Prostate gland (tissue), 2 donors: ENCODE results near the gene TMED4. TPM values are rescaled to one million over a fixed set of nuclear protein-coding genes. Genes with fewer than 3 reads are reported as not detected.

Source experiments
- DNase-seq: peaks from one replicate; pipeline ENCODE4 v3.0.0-alpha.2; 2019; ENCODE audit warnings: low spot score
- H3K27ac ChIP-seq, 2 donors: fragments of 200-600 bp; sonication (generic); 2 replicates each; pipeline ENCODE4 v1.5.1; 2017 to 2019
- H3K27me3 ChIP-seq: fragments of 200-600 bp; sonication (generic); replicated peaks from 2 replicates; pipeline ENCODE4 v1.5.1; 2019; ENCODE audit not compliant: insufficient read depth
- H3K36me3 ChIP-seq, 2 donors: fragments of 200-600 bp; sonication (generic); 1 replicate in 1 of 2; 2 replicates in 1 of 2; pipeline versions ENCODE4 v1.5.1 to v1.8.1; 2017 to 2019
- H3K4me1 ChIP-seq: fragments of 200-600 bp; sonication (generic); replicated peaks from 2 replicates; pipeline ENCODE4 v1.5.1; 2019
- H3K4me3 ChIP-seq, 2 donors: fragments of 200-600 bp; sonication (generic); 2 replicates each; pipeline ENCODE4 v1.5.1; 2017 to 2019
- H3K9me3 ChIP-seq: fragments of 200-600 bp; sonication (generic); 2 replicates; pipeline ENCODE4 v1.5.1; 2017
- POLR2A ChIP-seq: fragments of 450-650 bp; IDR thresholded peaks from one replicate; pipeline ENCODE4 v1.6.1; 2016; ENCODE audit warnings: antibody characterized with exemption, mild to moderate bottlenecking
- POLR2AphosphoS5 ChIP-seq: sonication (generic); formaldehyde crosslinking; IDR thresholded peaks from one replicate; pipeline ENCODE4 v1.6.1; 2017; ENCODE audit warnings: antibody characterized with exemption
- WGBS: methylation state at CpG from one replicate; pipeline ENCODE4 v1.1.5; 2018; 5-methylcytosine and 5-hydroxymethylcytosine counted together
- intact Hi-C: fragments of 100-400 bp; cut with DNase I; formaldehyde crosslinking; loops from one replicate; pipeline ENCODE4 v1.14.2; 2022
- total RNA-seq, 2 donors: library from RNA; depleted of rRNA; stranded (reverse); fragments of >200 nt; gene quantifications; one replicate each; pipeline ENCODE4 v1.1.0, GENCODE V29; 2016
- TF ChIP-seq, protein P1 (sequence below), 4 experiments: fragments of 200-600 bp in 2 of 4; fragments of 450-650 bp in 2 of 4; sonication (generic) in 2 of 4; IDR thresholded peaks; 1 replicate in 3 of 4; 2 replicates in 1 of 4; pipeline ENCODE4 v1.5.1; 2016 to 2019; ENCODE audit warnings: antibody characterized with exemption in 4 of 4, mild to moderate bottlenecking in 2 of 4, moderate library complexity in 2 of 4

TMED4 gene
- total RNA-seq, 2 donors from 2014 or later = 227 to 243 TPM

DNA sequence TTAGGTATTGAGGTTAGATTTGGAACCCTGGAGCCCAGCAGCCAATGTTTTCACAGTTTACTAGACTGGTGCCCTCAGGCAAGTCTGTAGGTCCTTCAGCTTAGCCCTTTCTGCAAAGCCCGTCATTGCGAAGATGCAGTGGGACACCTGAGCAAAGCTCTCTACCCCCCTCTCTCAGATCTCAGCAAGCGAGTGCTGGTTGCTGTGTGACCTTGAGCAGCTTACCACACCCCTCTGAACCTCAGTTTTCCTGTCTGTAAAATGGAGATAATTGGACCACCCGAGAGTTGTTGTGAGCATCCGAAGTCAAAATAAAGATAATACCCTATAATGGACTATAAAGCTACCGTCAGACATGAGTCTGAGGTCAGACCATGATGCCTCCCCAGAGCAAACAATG, 44.6 kb downstream of the TMED4 start:
- H3K36me3 ChIP-seq = no peaks in the 10 kb centered on the region
- no peak for DNase-seq
- no peak overlapping the region for H3K4me3 ChIP-seq
- 96% methylated on average over 6 of the region's 6 CpGs for WGBS
- no peak overlapping the region for H3K27ac ChIP-seq
- TF ChIP-seq, protein P1, sequence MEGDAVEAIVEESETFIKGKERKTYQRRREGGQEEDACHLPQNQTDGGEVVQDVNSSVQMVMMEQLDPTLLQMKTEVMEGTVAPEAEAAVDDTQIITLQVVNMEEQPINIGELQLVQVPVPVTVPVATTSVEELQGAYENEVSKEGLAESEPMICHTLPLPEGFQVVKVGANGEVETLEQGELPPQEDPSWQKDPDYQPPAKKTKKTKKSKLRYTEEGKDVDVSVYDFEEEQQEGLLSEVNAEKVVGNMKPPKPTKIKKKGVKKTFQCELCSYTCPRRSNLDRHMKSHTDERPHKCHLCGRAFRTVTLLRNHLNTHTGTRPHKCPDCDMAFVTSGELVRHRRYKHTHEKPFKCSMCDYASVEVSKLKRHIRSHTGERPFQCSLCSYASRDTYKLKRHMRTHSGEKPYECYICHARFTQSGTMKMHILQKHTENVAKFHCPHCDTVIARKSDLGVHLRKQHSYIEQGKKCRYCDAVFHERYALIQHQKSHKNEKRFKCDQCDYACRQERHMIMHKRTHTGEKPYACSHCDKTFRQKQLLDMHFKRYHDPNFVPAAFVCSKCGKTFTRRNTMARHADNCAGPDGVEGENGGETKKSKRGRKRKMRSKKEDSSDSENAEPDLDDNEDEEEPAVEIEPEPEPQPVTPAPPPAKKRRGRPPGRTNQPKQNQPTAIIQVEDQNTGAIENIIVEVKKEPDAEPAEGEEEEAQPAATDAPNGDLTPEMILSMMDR (IDR thresholded peaks at IDR 0.05) = no peak
- H3K9me3 ChIP-seq = no peaks in the 10 kb centered on the region
- intact Hi-C loops = no loop called here
- no peaks in the 10 kb centered on the region for H3K27me3 ChIP-seq
- H3K4me1 ChIP-seq = no peaks in the 10 kb centered on the region

DNA sequence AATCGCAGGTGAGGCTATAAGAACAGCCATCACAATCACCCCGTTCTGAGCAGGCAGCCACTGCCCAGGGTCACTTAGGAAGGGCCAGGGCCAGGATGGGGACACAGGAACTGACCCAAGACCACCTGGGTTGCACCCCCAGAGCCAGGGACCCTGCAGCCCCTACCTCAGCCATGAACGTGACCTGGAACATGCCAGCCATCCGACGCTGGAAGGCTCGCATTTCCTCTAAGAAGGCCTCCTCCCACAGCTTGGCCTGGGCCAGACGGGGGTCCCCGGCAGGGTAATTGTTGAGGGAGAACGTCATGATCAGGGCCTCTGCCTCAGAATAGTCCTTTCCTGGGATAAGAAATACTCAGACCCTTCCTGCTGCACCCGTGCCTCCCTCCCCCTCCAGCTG, 45.9 kb downstream of the TMED4 start:
- Histone ChIP-seq H3K9me3 (no peaks in the 10 kb centered on the region), H3K27ac (no peak overlapping the region), H3K27me3 (no peaks in the 10 kb centered on the region), H3K4me3 (no peak overlapping the region), H3K36me3 (no peaks in the 10 kb centered on the region), H3K4me1 (no peaks in the 10 kb centered on the region)
- TF ChIP-seq POLR2AphosphoS5 = no peak
- TF ChIP-seq, protein P1 (IDR thresholded peaks at IDR 0.05) = no peak
- TF ChIP-seq POLR2A = no peak
- WGBS = 81% methylated on average over 10 of the region's 10 CpGs
- DNase-seq = no peak
- intact Hi-C loops = no loop called here

DNA sequence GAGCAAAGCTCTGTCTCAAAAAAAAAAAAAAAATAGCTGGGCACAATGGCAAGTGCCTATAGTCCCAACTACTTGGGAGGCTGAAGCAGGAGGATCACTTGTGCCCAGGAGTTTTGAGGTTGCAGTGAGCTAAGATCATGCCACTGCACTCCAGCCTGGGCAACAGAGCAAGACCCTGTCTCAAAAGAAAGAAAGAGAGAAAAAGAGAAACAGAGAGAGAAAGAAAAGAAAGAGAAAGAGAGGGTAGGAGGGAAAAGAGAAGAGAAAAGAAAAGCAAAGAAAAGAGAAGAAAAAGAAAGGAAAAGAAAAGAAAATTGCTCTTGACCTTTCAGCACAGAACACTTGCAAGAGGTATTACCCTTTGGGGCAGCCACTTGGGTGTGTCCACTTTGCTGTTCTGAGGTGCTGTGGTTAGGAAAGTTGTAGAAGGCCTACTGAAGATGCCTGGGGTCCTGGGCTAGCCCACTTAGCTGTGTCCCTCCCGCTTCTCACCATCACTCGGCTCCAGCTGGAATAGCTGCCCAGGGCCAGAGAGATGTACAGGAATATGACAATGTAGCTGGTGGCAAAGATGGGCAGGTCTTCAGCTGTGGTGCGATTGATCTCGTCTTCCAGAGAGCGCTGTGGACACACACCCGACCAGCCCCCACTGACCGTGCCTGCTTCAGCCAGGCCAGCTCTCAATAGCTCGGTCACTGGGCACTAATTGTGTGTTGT, 46.5 kb downstream of the TMED4 start:
- no peaks in the 10 kb centered on the region for H3K4me1 ChIP-seq
- no peak overlapping the region for H3K4me3 ChIP-seq
- H3K36me3 ChIP-seq = no peaks in the 10 kb centered on the region
- TF ChIP-seq POLR2A (no peak), POLR2AphosphoS5 (no peak)
- TF ChIP-seq, protein P1 (IDR thresholded peaks at IDR 0.05) = no peak
- no peaks in the 10 kb centered on the region for H3K9me3 ChIP-seq
- no peak overlapping the region for H3K27ac ChIP-seq
- H3K27me3 ChIP-seq = no peaks in the 10 kb centered on the region
- WGBS = 92% methylated on average over 8 of the region's 8 CpGs
- intact Hi-C loops = no loop called here
- no peak for DNase-seq

DNA sequence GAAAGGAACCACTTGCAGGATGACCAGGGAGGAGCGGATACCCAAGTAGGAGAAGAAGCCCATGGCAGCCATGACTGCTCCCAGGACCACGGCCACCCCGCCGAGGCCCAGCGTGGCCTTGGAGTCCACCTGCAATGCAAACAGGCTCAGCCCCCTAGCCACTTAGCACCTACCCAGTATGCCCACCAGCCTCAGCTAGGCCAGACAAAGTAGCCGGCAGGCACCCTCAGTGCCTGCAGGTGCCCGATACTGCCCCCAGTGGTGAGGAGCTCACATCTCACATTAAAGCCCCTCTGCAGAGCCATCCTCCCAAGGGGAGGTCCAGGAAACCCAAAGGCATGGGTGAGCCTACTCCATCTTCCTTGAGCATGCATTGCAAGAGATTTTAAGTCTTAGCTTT, 47.5 kb downstream of the TMED4 start:
- no peak overlapping the region for H3K27ac ChIP-seq
- DNase-seq = no peak
- 69% methylated on average over 5 of the region's 7 CpGs for WGBS

DNA sequence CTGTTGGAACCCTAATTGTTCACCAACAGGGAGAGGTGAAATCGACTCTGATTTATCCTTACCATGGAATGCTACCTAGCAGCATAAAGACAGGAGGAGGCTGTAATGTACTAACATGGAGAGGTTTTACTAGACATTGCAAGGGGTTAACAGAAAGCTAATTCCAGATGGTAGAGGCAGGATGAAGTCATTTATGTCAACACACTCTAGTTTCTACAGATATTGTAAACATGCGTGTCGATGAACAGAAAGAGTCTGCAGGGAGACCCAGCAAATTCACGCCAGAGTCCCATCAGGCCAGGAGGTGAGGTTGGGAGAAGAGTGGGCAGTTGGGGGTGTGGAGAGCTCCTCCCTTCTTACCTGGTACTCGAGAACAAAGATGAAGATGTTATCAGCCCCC, 47.9 kb downstream of the TMED4 start:
- Histone ChIP-seq H3K27ac (no peak overlapping the region), H3K9me3 (no peaks in the 10 kb centered on the region), H3K27me3 (no peaks in the 10 kb centered on the region), H3K4me1 (no peaks in the 10 kb centered on the region), H3K4me3 (no peak overlapping the region), H3K36me3 (no peaks in the 10 kb centered on the region)
- TF ChIP-seq POLR2AphosphoS5 (no peak), POLR2A (no peak)
- TF ChIP-seq, protein P1 (IDR thresholded peaks at IDR 0.05) = no peak
- WGBS = 46% methylated on average over 5 of the region's 5 CpGs
- no peak for DNase-seq
- intact Hi-C loops = no loop called here

More for the DNA sequence above, 47.5 kb downstream of the TMED4 start:
- TF ChIP-seq POLR2A (no peak), POLR2AphosphoS5 (no peak)
- TF ChIP-seq, protein P1 (IDR thresholded peaks at IDR 0.05) = no peak
- H3K4me3 ChIP-seq = no peak overlapping the region
- no peaks in the 10 kb centered on the region for H3K36me3 ChIP-seq
- no peaks in the 10 kb centered on the region for H3K4me1 ChIP-seq
- no peaks in the 10 kb centered on the region for H3K27me3 ChIP-seq
- H3K9me3 ChIP-seq = no peaks in the 10 kb centered on the region
- intact Hi-C loops = no loop called here
